PC-9 (cell line): ENCODE results near the gene OCA2.

ENCODE experiments used
- CTCF ChIP-seq: fragments of 200-600 bp; sonication (generic); conservative IDR thresholded peaks from 2 replicates; pipeline ENCODE4 v1.6.1; 2017; ENCODE audit warnings: mixed run types, antibody characterized with exemption, mild to moderate bottlenecking, moderate library complexity
- EZH2 ChIP-seq: fragments of 200-600 bp; sonication (generic); IDR thresholded peaks from 2 replicates; pipeline ENCODE4 v1.8.0; 2017; ENCODE audit warnings: antibody characterized with exemption, low read depth

GRCh38 chr15:27844018-27844666 lies 255.0 kb downstream of the OCA2 start:
- TF ChIP-seq EZH2 = no peak
- no peak for TF ChIP-seq CTCF
